Astrocyte (in vitro differentiated cells and primary cell): Measurements from ENCODE around the gene SIRT6. TPM values are rescaled to one million over a fixed set of nuclear protein-coding genes. Genes with fewer than 3 reads are reported as not detected.

Source experiments
- DNase-seq: peaks from one replicate; pipeline ENCODE4 v3.0.0-alpha.2; 2010; ENCODE audit warnings: low read depth
- FAIRE-seq: peaks from 2 replicates; lab custom pipeline; 2011; peaks lifted over from hg19 to GRCh38; lab: Jason Lieb, UNC
- H2AFZ ChIP-seq: 2 replicates; pipeline ENCODE4 v1.6.0; 2012; ENCODE audit warnings: low read depth, low read length, inconsistent platforms
- H3K27ac ChIP-seq: 2 replicates; pipeline ENCODE4 v1.5.1; 2011; ENCODE audit warnings: low read depth, low read length, inconsistent platforms
- H3K27me3 ChIP-seq: 2 replicates; pipeline ENCODE4 v1.6.0; 2011; ENCODE audit warnings: low read length, inconsistent platforms; ENCODE audit not compliant: insufficient read depth
- H3K36me3 ChIP-seq: 2 replicates; pipeline ENCODE4 v1.5.1; 2011; ENCODE audit warnings: low read length, inconsistent platforms; ENCODE audit not compliant: insufficient read depth
- H3K4me1 ChIP-seq: 2 replicates; pipeline ENCODE4 v1.5.1; 2011; ENCODE audit warnings: low read length, inconsistent platforms; ENCODE audit not compliant: insufficient read depth
- H3K4me2 ChIP-seq: 2 replicates; pipeline ENCODE4 v1.6.0; 2012; ENCODE audit warnings: low read length, inconsistent platforms
- H3K4me3 ChIP-seq: 2 replicates; pipeline ENCODE4 v1.5.1; 2011; ENCODE audit warnings: low read depth, mild to moderate bottlenecking, low read length, inconsistent platforms; ENCODE audit not compliant: insufficient read depth
- H3K79me2 ChIP-seq: 2 replicates; pipeline ENCODE4 v1.6.0; 2012; ENCODE audit warnings: mild to moderate bottlenecking, low read length, inconsistent platforms; ENCODE audit not compliant: insufficient read depth
- H3K9ac ChIP-seq: 2 replicates; pipeline ENCODE4 v1.6.0; 2012; ENCODE audit warnings: mild to moderate bottlenecking, low read length, inconsistent platforms
- H3K9me3 ChIP-seq: 2 replicates; pipeline ENCODE4 v1.5.1; 2012; ENCODE audit warnings: low read depth, mild to moderate bottlenecking, low read length, inconsistent platforms; ENCODE audit not compliant: insufficient read depth
- H4K20me1 ChIP-seq: 2 replicates; pipeline ENCODE4 v1.6.0; 2012; ENCODE audit warnings: low read length, inconsistent platforms; ENCODE audit not compliant: insufficient read depth
- H3K27ac Mint-ChIP-seq: one replicate; pipeline ENCODE4 v1.8.0; 2021; ENCODE audit warnings: mild to moderate bottlenecking, mixed read lengths; ENCODE audit not compliant: unreplicated experiment
- H3K27me3 Mint-ChIP-seq: one replicate; pipeline ENCODE4 v1.8.0; 2021; ENCODE audit warnings: low read depth, mixed read lengths; ENCODE audit not compliant: unreplicated experiment
- H3K36me3 Mint-ChIP-seq: one replicate; pipeline ENCODE4 v1.8.0; 2021; ENCODE audit warnings: low read depth, mixed read lengths; ENCODE audit not compliant: unreplicated experiment
- H3K4me1 Mint-ChIP-seq: one replicate; pipeline ENCODE4 v1.8.0; 2021; ENCODE audit warnings: low read depth, mixed read lengths; ENCODE audit not compliant: unreplicated experiment
- H3K4me3 Mint-ChIP-seq: one replicate; pipeline ENCODE4 v1.8.0; 2021; ENCODE audit warnings: mild to moderate bottlenecking, moderate library complexity, mixed read lengths; ENCODE audit not compliant: unreplicated experiment
- H3K9me3 Mint-ChIP-seq: one replicate; pipeline ENCODE4 v1.8.0; 2021; ENCODE audit warnings: mild to moderate bottlenecking, mixed read lengths; ENCODE audit not compliant: unreplicated experiment
- CTCF ChIP-seq: IDR thresholded peaks from 2 replicates; pipeline ENCODE4 v1.5.1; 2011; ENCODE audit warnings: low read depth, mild to moderate bottlenecking, inconsistent platforms, low read length, moderate library complexity; ENCODE audit not compliant: insufficient read depth
- EZH2 ChIP-seq: IDR thresholded peaks from 2 replicates; pipeline ENCODE4 v1.6.1; 2012; ENCODE audit warnings: mild to moderate bottlenecking, low read length, inconsistent platforms; ENCODE audit not compliant: insufficient read depth
- total RNA-seq: library from RNA; stranded (reverse); gene quantifications from 2 replicates; pipeline ENCODE4 v1.2.1, GENCODE V29; 2021

SIRT6 gene
- total RNA-seq, 1 donor from 2014 or later = 29.2 TPM

- Histone ChIP-seq H3K9ac (no peak overlapping the region), H3K27me3 (peaks cover 31% of the 10 kb centered on the region), H3K4me1 (no peaks in the 10 kb centered on the region), H3K27ac (no peak overlapping the region), H4K20me1 (peaks cover 5% of the 10 kb centered on the region), H3K4me2 (no peak overlapping the region), H3K36me3 (no peaks in the 10 kb centered on the region), H3K9me3 (no peaks in the 10 kb centered on the region), H3K79me2 (no peaks in the 10 kb centered on the region), H3K4me3 (no peak overlapping the region), H2AFZ (no peak overlapping the region)
- peaks cover 5% of the 10 kb centered on the region for H3K4me1 Mint-ChIP-seq
- H3K4me3 Mint-ChIP-seq = peak overlapping the region; percentile 82
- TF ChIP-seq CTCF (no peak), EZH2 (peak; percentile 68)
- peaks cover 8% of the 10 kb centered on the region for H3K9me3 Mint-ChIP-seq
- H3K27me3 Mint-ChIP-seq = peaks cover 64% of the 10 kb centered on the region
- FAIRE-seq = no peak
- H3K36me3 Mint-ChIP-seq = peaks cover 5% of the 10 kb centered on the region
- H3K27ac Mint-ChIP-seq = no peak overlapping the region
- no peak for DNase-seq
These were observed 15.5 kb upstream of the SIRT6 start for GRCh38 chr19:4197625-4198466.

- H3K27ac ChIP-seq = no peak overlapping the region
- H3K27me3 ChIP-seq = peaks cover 31% of the 10 kb centered on the region
- peaks cover 5% of the 10 kb centered on the region for H4K20me1 ChIP-seq
- H3K36me3 ChIP-seq = no peaks in the 10 kb centered on the region
- H3K79me2 ChIP-seq = no peaks in the 10 kb centered on the region
- peaks cover 8% of the 10 kb centered on the region for H3K9me3 Mint-ChIP-seq
- H2AFZ ChIP-seq = no peak overlapping the region
- H3K4me3 Mint-ChIP-seq = peak overlapping the region; percentile 82
- H3K27ac Mint-ChIP-seq = peak overlapping the region; percentile 28
- no peak for FAIRE-seq
- no peaks in the 10 kb centered on the region for H3K4me1 ChIP-seq
- H3K4me2 ChIP-seq = no peak overlapping the region
- H3K4me1 Mint-ChIP-seq = peaks cover 5% of the 10 kb centered on the region
- peaks cover 5% of the 10 kb centered on the region for H3K36me3 Mint-ChIP-seq
- peaks cover 64% of the 10 kb centered on the region for H3K27me3 Mint-ChIP-seq
- no peak for DNase-seq
- H3K4me3 ChIP-seq = no peak overlapping the region
- no peak overlapping the region for H3K9ac ChIP-seq
- H3K9me3 ChIP-seq = no peaks in the 10 kb centered on the region
- TF ChIP-seq CTCF (no peak), EZH2 (no peak)
These were observed 14.9 kb upstream of the SIRT6 start for GRCh38 chr19:4197228-4197624.
